IMR-90 (cell line): ENCODE results near the gene GTF2F2. TPM values are rescaled to one million over a fixed set of nuclear protein-coding genes. Genes with fewer than 3 reads are reported as not detected.

ENCODE experiments used
- ATAC-seq: fragments of 200-7000 bp; cut with Tn5 transposase; 2 replicates; pipeline ENCODE4 v1.9.1; 2020; ENCODE audit warnings: low read depth, mild to moderate bottlenecking, moderate library complexity
- BruUV-seq: library from RNA; stranded (reverse); fragments of 400-500 nt; replicated peaks from 2 replicates; lab custom pipeline; 2021; lab: Mats Ljungman, UMichigan
- CTCF ChIA-PET: fragments of 300-600 bp; formaldehyde crosslinking; extraction: SDS; loops from one replicate; lab custom pipeline; 2021; ENCODE audit warnings: antibody characterized with exemption; lab: Yijun Ruan, JAX
- POLR2A ChIA-PET: fragments of 300-600 bp; sonication (Branson Sonifier 250); formaldehyde crosslinking; loops from one replicate; lab custom pipeline; 2022; ENCODE audit warnings: antibody characterized with exemption; ENCODE audit not compliant: unreplicated experiment; lab: Charles Lee
- DNase-seq: peaks from one replicate; pipeline ENCODE4 v3.0.0; 2013
- H2AFZ ChIP-seq: replicated peaks from 2 replicates; pipeline ENCODE3; 2013; ENCODE audit warnings: low read length, mild to moderate bottlenecking; ENCODE audit not compliant: poor library complexity
- H2AK5ac ChIP-seq: 2 replicates; pipeline ENCODE4 v1.6.1; 2013; ENCODE audit warnings: low read depth, low read length, inconsistent platforms
- H2AK9ac ChIP-seq: replicated peaks from 2 replicates; pipeline ENCODE3; 2013; ENCODE audit warnings: mild to moderate bottlenecking, low read depth, low read length, moderate library complexity; ENCODE audit not compliant: poor library complexity
- H2BK120ac ChIP-seq: 2 replicates; pipeline ENCODE4 v1.6.1; 2013; ENCODE audit warnings: low read depth, low read length, inconsistent platforms
- H2BK15ac ChIP-seq: 3 replicates; pipeline ENCODE4 v1.6.1; 2013; ENCODE audit warnings: low read depth, low read length, inconsistent platforms
- H2BK20ac ChIP-seq: 2 replicates; pipeline ENCODE4 v1.6.1; 2013; ENCODE audit warnings: low read depth, mild to moderate bottlenecking, inconsistent platforms, low read length, moderate library complexity
- H2BK5ac ChIP-seq: 2 replicates; pipeline ENCODE4 v1.6.1; 2013; ENCODE audit warnings: mild to moderate bottlenecking, low read depth, low read length, inconsistent platforms; ENCODE audit not compliant: poor library complexity, severe bottlenecking
- H3K14ac ChIP-seq: replicated peaks from 2 replicates; pipeline ENCODE4 v1.6.1; 2013; ENCODE audit warnings: low read depth, low read length, inconsistent platforms
- H3K18ac ChIP-seq: 2 replicates; pipeline ENCODE4 v1.6.1; 2013; ENCODE audit warnings: low read depth, low read length, control low read depth
- H3K23ac ChIP-seq: 2 replicates; pipeline ENCODE4 v1.6.1; 2013; ENCODE audit warnings: low read depth, low read length, inconsistent platforms
- H3K27ac ChIP-seq: 2 replicates; pipeline ENCODE4 v1.5.1; 2013; ENCODE audit warnings: mild to moderate bottlenecking, control low read depth, low read length; ENCODE audit not compliant: insufficient read depth
- H3K27me3 ChIP-seq: 2 replicates; pipeline ENCODE4 v1.6.1; 2013; ENCODE audit warnings: low read length; ENCODE audit not compliant: control insufficient read depth, insufficient read depth
- H3K36me3 ChIP-seq: 2 replicates; pipeline ENCODE4 v1.6.1; 2013; ENCODE audit warnings: low read length, mixed read lengths; ENCODE audit not compliant: control insufficient read depth, insufficient read depth
- H3K4ac ChIP-seq: 2 replicates; pipeline ENCODE4 v1.6.1; 2013; ENCODE audit warnings: low read depth, low read length, inconsistent platforms
- H3K4me1 ChIP-seq: 2 replicates; pipeline ENCODE4 v1.6.1; 2013; ENCODE audit warnings: low read length, mixed read lengths; ENCODE audit not compliant: control insufficient read depth, insufficient read depth
- H3K4me2 ChIP-seq: 2 replicates; pipeline ENCODE4 v1.6.1; 2013; ENCODE audit warnings: low read depth, mild to moderate bottlenecking, control low read depth, low read length, moderate library complexity
- H3K4me3 ChIP-seq: 2 replicates; pipeline ENCODE4 v1.5.1; 2013; ENCODE audit warnings: low read depth, mild to moderate bottlenecking, control low read depth, low read length, moderate library complexity; ENCODE audit not compliant: insufficient read depth
- H3K56ac ChIP-seq: 2 replicates; pipeline ENCODE4 v1.6.1; 2013; ENCODE audit warnings: low read length, inconsistent platforms; ENCODE audit not compliant: insufficient read depth; ENCODE audit errors: extremely low read depth
- H3K79me1 ChIP-seq, 2 experiments: 2 replicates each; pipeline ENCODE4 v1.6.1; 2013; ENCODE audit warnings: low read length in 2 of 2, inconsistent platforms in 1 of 2, low read depth in 1 of 2
- H3K9ac ChIP-seq: 2 replicates; pipeline ENCODE4 v1.6.1; 2013; ENCODE audit warnings: low read depth, low read length, control low read depth
- H3K9me1 ChIP-seq: 2 replicates; pipeline ENCODE4 v1.6.1; 2013; ENCODE audit warnings: low read length, inconsistent platforms; ENCODE audit not compliant: insufficient read depth
- H3K9me3 ChIP-seq: 2 replicates; pipeline ENCODE4 v1.6.1; 2013; ENCODE audit warnings: low read length; ENCODE audit not compliant: control insufficient read depth, insufficient read depth
- H4K20me1 ChIP-seq: 2 replicates; pipeline ENCODE4 v1.6.1; 2013; ENCODE audit warnings: low read length, inconsistent platforms; ENCODE audit not compliant: insufficient read depth
- H4K5ac ChIP-seq: 2 replicates; pipeline ENCODE4 v1.6.1; 2013; ENCODE audit warnings: mild to moderate bottlenecking, low read depth, low read length, control low read depth
- H4K8ac ChIP-seq, 2 experiments: 2 replicates each; pipeline ENCODE4 v1.6.1; 2013; ENCODE audit warnings: low read depth in 2 of 2, low read length in 2 of 2, control low read depth in 1 of 2, inconsistent platforms in 1 of 2
- H4K91ac ChIP-seq: 2 replicates; pipeline ENCODE4 v1.6.1; 2013; ENCODE audit warnings: low read depth, low read length, inconsistent platforms; ENCODE audit not compliant: insufficient read depth
- BHLHE40 ChIP-seq: fragments of 150-350 bp; IDR thresholded peaks from 2 replicates; pipeline ENCODE4 v1.6.1; 2016; ENCODE audit warnings: mild to moderate bottlenecking, low read depth, low read length
- CEBPB ChIP-seq: IDR thresholded peaks from 2 replicates; pipeline ENCODE4 v1.6.1; 2012; ENCODE audit warnings: low read depth, low read length, improper control_type of control experiment
- CHD1 ChIP-seq: IDR thresholded peaks from 2 replicates; pipeline ENCODE4 v1.6.1; 2012; ENCODE audit warnings: low read depth, low read length, improper control_type of control experiment
- CTCF ChIP-seq: conservative IDR thresholded peaks from 2 replicates; pipeline ENCODE4 v1.5.1; 2012; ENCODE audit warnings: mild to moderate bottlenecking, low read depth, low read length, improper control_type of control experiment
- ELK1 ChIP-seq: fragments of 150-350 bp; IDR thresholded peaks from 2 replicates; pipeline ENCODE4 v1.6.1; 2016; ENCODE audit warnings: low read depth, mild to moderate bottlenecking, low read length, moderate library complexity, borderline replicate concordance
- FOS ChIP-seq: fragments of 150-350 bp; IDR thresholded peaks from 2 replicates; pipeline ENCODE4 v1.6.1; 2016; ENCODE audit warnings: low read depth, low read length
- MAFK ChIP-seq: IDR thresholded peaks from 2 replicates; pipeline ENCODE4 v1.6.1; 2012; ENCODE audit warnings: low read depth, low read length, improper control_type of control experiment
- MAZ ChIP-seq: IDR thresholded peaks from 2 replicates; pipeline ENCODE4 v1.6.1; 2012; ENCODE audit warnings: low read depth, mild to moderate bottlenecking, low read length, improper control_type of control experiment, moderate library complexity, borderline replicate concordance
- MXI1 ChIP-seq: IDR thresholded peaks from 2 replicates; pipeline ENCODE4 v1.6.1; 2012; ENCODE audit warnings: low read depth, mild to moderate bottlenecking, low read length, moderate library complexity, borderline replicate concordance
- NFE2L2 ChIP-seq: fragments of 150-350 bp; IDR thresholded peaks from 2 replicates; pipeline ENCODE4 v1.6.1; 2016; ENCODE audit warnings: low read depth, mild to moderate bottlenecking, low read length
- POLR2A ChIP-seq: IDR thresholded peaks from 2 replicates; pipeline ENCODE4 v1.6.1; 2012; ENCODE audit warnings: mild to moderate bottlenecking, low read depth, low read length
- RAD21 ChIP-seq: IDR thresholded peaks from 2 replicates; pipeline ENCODE4 v1.6.1; 2012; ENCODE audit warnings: low read length, improper control_type of control experiment
- RCOR1 ChIP-seq: IDR thresholded peaks from 2 replicates; pipeline ENCODE4 v1.6.1; 2012; ENCODE audit warnings: mild to moderate bottlenecking, low read length, improper control_type of control experiment; ENCODE audit not compliant: insufficient replicate concordance
- RFX5 ChIP-seq: IDR thresholded peaks from 2 replicates; pipeline ENCODE4 v1.8.0; 2012; ENCODE audit warnings: low read depth, mild to moderate bottlenecking, low read length, moderate library complexity
- SMC3 ChIP-seq: fragments of 150-350 bp; IDR thresholded peaks from 2 replicates; pipeline ENCODE4 v1.6.1; 2016; ENCODE audit warnings: low read depth, mild to moderate bottlenecking, antibody characterized with exemption, low read length, moderate library complexity
- USF2 ChIP-seq: fragments of 150-350 bp; IDR thresholded peaks from 2 replicates; pipeline ENCODE4 v1.6.1; 2017; ENCODE audit warnings: mild to moderate bottlenecking, antibody characterized with exemption, low read length, low read depth
- WGBS, 2 experiments: methylation state at CpG; one replicate each; pipeline versions ENCODE4 v1.1.5 to v1.1.7; 2013; ENCODE audit warnings: missing lambda C conversion rate in 2 of 2; ENCODE audit not compliant: insufficient read length in 1 of 2; ENCODE audit errors: extremely low coverage in 2 of 2; 5-methylcytosine and 5-hydroxymethylcytosine counted together
- dilution Hi-C: fragments of 300-500 bp; cut with HindIII; formaldehyde crosslinking; loops from one replicate; pipeline ENCODE4 v1.14.3; 2018; ENCODE audit warnings: low sequenced_read_pairs; ENCODE audit not compliant: unreplicated experiment
- in situ Hi-C: fragments of 300-500 bp; cut with MboI; formaldehyde crosslinking; loops from 3 replicates; pipeline ENCODE4 v1.14.3; 2019; ENCODE audit warnings: low sequenced_read_pairs, inconsistent platforms, mixed read lengths
- intact Hi-C: fragments of 100-400 bp; cut with micrococcal nuclease; formaldehyde crosslinking; loops from 2 replicates; pipeline ENCODE4 v1.10.0; 2022
- polyA plus RNA-seq, 3 experiments: library from polyadenylated mRNA; depleted of rRNA; stranded (reverse); fragments of >200 nt; gene quantifications; 2 replicates each; pipeline ENCODE4 v1.2.3, GENCODE V29; 2012; ENCODE audit warnings: low replicate concordance in 1 of 3
- total RNA-seq: library from RNA; depleted of rRNA; stranded (reverse); fragments of >200 nt; gene quantifications from 2 replicates; pipeline ENCODE4 v1.2.3, GENCODE V29; 2012

The GTF2F2 gene
- total and polyA plus RNA-seq, 2 of the 4 experiments (the other 2 are of a cell fraction): 16.5 to 21.0 TPM

DNA sequence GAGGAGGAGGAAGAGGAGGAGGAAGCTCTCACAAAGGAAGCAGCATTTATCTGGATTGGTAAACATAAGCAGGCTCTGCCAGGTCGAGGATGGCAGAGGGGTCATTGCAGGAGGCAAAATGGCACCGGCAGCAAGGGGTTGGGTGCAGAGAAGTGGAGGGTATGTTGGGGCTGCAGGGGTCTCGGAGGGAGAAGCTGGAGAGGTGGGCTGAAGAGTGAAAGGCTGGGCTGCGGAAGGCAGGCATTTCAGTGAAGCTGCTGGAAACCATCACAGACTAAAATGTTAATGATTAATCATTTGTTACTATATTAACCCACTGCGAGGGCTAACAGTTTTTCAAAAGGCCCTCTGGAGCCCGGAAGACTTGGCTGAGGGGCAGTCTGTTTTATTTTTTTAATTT, 196.0 kb downstream of the GTF2F2 start:
- peak overlapping the region; percentile 76 for H2AK9ac ChIP-seq
- H3K4me1 ChIP-seq: peaks cover 4% of the 10 kb centered on the region
- no TSS peak for BruUV-seq
- H2BK5ac ChIP-seq: no peak overlapping the region
- no peaks in the 10 kb centered on the region for H4K20me1 ChIP-seq
- dilution Hi-C loops (no loop called here), intact Hi-C loops (no loop called here), in situ Hi-C loops (loop anchor here (25.0 kb wide), 2 partner anchors 829 to 1404 kb away; no protein-coding TSS in a partner anchor)
- H3K79me1 ChIP-seq: no peaks in the 10 kb centered on the region
- peak overlapping the region in 1 of 2 experiments; percentile 3; a peak in 1 of 4 replicates for H4K8ac ChIP-seq
- TF ChIP-seq MAFK (no peak), USF2 (no peak), ELK1 (no peak), BHLHE40 (no peak), RAD21 (no peak), CHD1 (no peak), NFE2L2 (no peak), POLR2A (no peak), CTCF (no peak), MAZ (no peak), CEBPB (no peak), SMC3 (no peak), RFX5 (no peak), RCOR1 (no peak), MXI1 (no peak), FOS (no peak)
- H3K9me1 ChIP-seq: no peaks in the 10 kb centered on the region
- no peak overlapping the region for H2BK20ac ChIP-seq
- DNase-seq: no peak
- ATAC-seq: no peak
- ChIA-PET CTCF (no interaction called here), POLR2A (interaction anchor here (0.6 kb wide), 1 partner anchor 403 kb away, joined by 5 read pairs; no protein-coding TSS in a partner anchor)
- H2AFZ ChIP-seq: peak overlapping the region; percentile 82
- no peaks in the 10 kb centered on the region for H3K9me3 ChIP-seq
- H3K9ac ChIP-seq: no peak overlapping the region
- H3K4me2 ChIP-seq: no peak overlapping the region
- no peaks in the 10 kb centered on the region for H3K36me3 ChIP-seq
- no peak overlapping the region for H2AK5ac ChIP-seq
- no peak overlapping the region for H3K14ac ChIP-seq
- 7% methylated on average over 2 of the region's 6 CpGs; no CpG with 5 or more reads in 1 of the 2 experiments for WGBS, 2 experiments
- H3K56ac ChIP-seq: no peak overlapping the region
- H3K23ac ChIP-seq: no peak overlapping the region
- no peak overlapping the region for H3K4me3 ChIP-seq
- H2BK120ac ChIP-seq: no peak overlapping the region; the same call in 1 of the 2 replicates
- H3K18ac ChIP-seq: no peak overlapping the region
- H3K4ac ChIP-seq: no peak overlapping the region
- H2BK15ac ChIP-seq: no peak overlapping the region; the same call in 2 of the 3 replicates
- no peak overlapping the region; the same call in 1 of the 2 replicates for H4K91ac ChIP-seq
- peak overlapping the region; percentile 86 for H4K5ac ChIP-seq
- H3K27ac ChIP-seq: no peak overlapping the region
- H3K27me3 ChIP-seq: no peaks in the 10 kb centered on the region
